CD4-positive, alpha-beta T cell treated with Interleukin-17A for 4 hours (primary cell): ENCODE measurements around the gene CDC16.
"Not testable (repeated sequence)": the region's sequence is repeated elsewhere in the genome, so short reads cannot be mapped to it uniquely, and the experiment has no call there.

Source experiments
- DNase-seq: peaks from one replicate; pipeline ENCODE4 v3.0.0-alpha.2; 2020; ENCODE audit warnings: mixed read lengths

CDC16 gene

GRCh38 chr13:114234645-114235421 lies at the start of gene CDC16:
Gene CDC16 (plus strand): TSS chr13:114234897. CDS start chr13:114235085, 188 bp downstream.
- peak; percentile 92 for DNase-seq

- DNase-seq: no peak
Measured at GRCh38 chr13:114185182-114185971, 49.3 kb upstream of the CDC16 start.

GRCh38 chr13:114194853-114195252 lies 39.8 kb upstream of the CDC16 start:
- DNase-seq: no peak

DNA sequence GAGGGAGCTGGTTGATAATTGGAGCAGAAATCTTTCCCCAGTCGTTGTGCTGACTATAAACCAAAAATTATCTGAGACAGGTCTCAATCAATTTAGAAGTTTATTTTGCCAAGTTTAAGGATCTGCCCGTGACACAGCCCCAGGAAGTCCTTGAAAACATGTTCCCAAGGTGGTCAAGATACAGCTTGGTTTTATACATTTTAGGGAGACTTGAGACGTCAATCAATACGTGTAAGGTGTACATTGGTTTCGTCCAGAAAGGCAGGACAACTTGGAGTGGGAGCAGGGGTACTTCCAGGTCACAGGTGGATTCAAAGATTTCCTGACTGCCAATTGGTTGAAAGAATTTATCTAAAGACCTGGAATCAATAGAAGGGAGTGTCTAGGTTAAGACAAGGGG lies 38.1 kb upstream of the CDC16 start:
- no peak for DNase-seq

DNA sequence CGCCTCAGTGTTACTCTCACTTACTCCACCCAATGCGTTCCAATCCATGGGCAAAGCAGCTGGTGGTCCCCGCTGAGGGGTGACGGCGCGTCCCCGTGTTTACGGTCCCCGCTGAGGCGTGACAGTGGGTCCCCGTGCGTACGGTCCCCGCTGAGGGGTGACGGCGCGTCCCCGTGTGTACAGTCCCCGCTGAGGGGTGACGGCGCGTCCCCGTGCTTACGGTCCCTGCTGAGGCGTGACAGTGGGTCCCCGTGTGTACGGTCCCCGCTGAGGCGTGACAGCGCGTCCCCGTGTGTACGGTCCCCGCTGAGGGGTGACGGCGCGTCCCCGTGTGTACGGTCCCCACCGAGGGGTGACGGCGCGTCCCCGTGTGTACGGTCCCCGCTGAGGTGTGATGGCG lies 36.1 kb upstream of the CDC16 start:
- no peak for DNase-seq

GRCh38 chr13:114199526-114199925 lies 35.2 kb upstream of the CDC16 start:
- not testable (repeated sequence) for DNase-seq

DNA sequence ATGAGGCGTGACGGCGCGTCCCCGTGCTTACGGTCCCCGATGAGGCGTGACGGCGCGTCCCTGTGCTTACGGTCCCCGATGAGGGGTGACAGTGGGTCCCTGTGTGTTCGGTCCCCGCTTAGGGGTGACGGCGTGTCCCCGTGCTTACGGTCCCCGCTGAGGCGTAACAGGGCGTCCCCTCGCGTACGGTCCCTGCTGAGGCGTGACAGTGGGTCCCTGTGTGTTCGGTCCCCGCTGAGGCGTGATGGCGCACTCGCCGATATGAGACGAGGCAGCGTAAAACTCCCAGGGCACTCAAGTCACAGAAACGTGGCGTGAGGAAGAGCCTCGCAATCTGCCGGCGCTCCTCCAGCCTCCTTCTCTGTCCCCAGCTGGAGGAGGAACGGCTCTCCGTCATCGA lies 34.7 kb upstream of the CDC16 start:
- peak; percentile 40 for DNase-seq

GRCh38 chr13:114200399-114200911 lies 34.2 kb upstream of the CDC16 start:
- DNase-seq: no peak

DNA sequence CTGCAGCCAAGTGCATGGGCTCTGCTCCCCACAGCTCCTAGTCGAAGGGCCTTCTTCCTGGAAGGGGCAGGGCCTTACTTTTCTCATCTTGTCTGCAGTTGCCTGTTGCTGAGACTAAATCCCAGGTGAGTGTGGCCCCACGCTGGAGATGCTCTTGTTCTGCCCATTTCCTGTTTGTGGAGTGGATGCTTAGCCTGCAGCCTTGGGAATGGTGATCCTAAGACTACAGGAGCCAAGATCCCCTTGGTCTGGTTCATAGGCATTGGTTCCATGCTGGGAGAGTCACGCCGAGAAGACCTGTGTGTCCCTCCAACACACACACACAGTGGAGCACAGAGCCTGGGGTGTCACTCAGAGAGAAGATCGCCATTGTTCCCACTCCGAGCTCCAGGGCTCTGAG lies 32.1 kb upstream of the CDC16 start:
- no peak for DNase-seq

DNA sequence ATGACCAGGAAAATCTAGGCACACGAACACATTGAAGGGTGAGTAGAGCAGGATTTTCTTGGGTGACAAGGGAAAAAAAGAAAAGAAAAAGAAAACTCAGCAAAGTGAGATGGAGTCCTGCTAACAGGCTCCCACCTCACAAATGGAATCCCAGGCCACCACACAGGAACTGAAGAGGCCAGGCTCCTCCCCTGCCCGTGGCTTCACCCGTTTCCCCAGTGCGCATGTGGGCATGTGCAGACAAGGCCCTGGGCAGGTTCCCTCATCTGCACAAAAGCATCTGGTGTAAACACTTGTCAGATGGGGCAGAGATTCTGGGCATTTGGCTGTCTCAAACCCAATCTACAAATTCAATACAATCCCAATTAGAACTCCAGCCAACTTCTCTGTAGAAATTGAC lies 31.2 kb upstream of the CDC16 start:
- peak; percentile 67 for DNase-seq

DNA sequence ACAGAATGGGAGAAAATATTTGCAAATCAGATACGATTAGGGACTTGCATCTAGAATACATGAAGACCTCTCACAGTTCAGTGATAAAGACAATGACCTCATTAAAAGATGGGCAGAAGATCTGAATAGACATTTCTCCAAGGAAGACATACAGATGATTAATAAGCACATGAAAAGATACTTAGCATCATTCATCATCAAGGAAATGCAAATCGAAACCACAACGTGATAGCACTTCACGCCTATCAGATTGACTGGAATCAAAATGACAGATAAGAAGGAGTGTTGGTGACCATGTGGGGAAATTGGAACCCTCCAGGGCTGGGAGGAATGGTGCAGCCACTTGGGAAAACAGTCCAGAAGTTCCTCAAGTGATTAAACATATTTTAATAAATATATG lies 29.8 kb upstream of the CDC16 start:
- no peak for DNase-seq

- no peak for DNase-seq
Measured at GRCh38 chr13:114208134-114208533, 26.6 kb upstream of the CDC16 start.

GRCh38 chr13:114211446-114212157 lies 23.1 kb upstream of the CDC16 start:
- DNase-seq: no peak

DNA sequence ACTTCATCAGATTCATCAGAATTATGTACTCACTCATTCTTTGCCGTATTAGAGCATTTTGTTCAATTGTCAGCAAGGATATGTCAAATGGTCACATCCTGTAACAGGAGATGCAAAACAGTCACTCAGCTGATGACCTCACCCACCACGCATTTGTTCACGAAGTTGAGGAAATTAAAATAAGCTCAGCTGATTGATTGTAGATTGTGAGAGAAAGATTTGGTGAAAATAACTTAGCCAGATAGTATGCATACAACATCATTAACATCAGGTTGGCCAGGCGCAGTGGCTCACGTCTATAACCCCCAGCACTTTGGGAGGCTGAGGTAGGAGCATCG lies 22.6 kb upstream of the CDC16 start:
- DNase-seq: no peak

DNA sequence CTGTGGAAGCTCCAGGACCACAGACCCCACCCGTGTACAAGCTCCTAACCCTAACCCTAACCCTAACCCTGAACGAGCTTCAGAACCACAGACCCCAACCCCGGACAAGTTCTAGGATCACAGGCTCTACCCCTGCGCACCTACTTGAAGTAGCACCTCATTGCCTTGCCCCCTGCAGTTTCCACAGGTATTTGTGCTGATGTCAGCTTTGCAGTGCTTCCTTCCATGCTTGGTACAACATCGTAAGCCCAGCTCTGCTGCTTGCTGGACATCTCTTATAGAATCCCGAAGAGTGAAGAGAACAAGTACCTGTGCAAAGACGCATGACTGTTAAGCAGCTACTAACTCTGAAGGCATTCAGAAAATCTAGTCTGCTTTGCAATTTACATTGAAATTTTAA lies 20.7 kb upstream of the CDC16 start:
- no peak for DNase-seq

GRCh38 chr13:114219392-114219791 lies 15.3 kb upstream of the CDC16 start:
- no peak for DNase-seq

- no peak for DNase-seq
Measured at GRCh38 chr13:114222461-114222968, 12.2 kb upstream of the CDC16 start.

- DNase-seq: no peak
Measured at GRCh38 chr13:114224201-114224600, 10.5 kb upstream of the CDC16 start.

DNA sequence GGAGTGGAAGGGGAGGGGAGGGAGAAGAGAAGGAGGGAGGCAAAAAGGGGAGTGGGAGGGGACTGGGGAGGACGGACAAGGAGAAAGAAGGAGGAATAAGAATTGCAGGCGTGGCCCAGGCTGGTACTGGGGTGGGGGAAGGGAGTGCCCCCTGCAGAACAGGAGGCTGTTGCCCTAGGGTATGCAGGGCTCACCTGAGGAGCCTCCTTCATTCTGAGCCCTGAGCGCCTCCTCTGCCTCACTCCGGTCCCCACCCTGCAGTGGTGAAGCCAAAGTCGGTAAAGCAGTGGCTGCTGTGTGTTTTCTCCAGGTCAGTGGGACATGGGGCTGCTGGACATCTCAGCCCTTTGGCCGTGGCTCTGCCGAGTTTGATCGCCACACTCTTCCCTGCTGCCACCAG lies 9.1 kb upstream of the CDC16 start:
- peak; percentile 31 for DNase-seq

GRCh38 chr13:114226088-114226487 lies 8.6 kb upstream of the CDC16 start:
- DNase-seq: peak; percentile 25

- DNase-seq: peak; percentile 91
Measured at GRCh38 chr13:114226699-114227323, 7.9 kb upstream of the CDC16 start.

DNA sequence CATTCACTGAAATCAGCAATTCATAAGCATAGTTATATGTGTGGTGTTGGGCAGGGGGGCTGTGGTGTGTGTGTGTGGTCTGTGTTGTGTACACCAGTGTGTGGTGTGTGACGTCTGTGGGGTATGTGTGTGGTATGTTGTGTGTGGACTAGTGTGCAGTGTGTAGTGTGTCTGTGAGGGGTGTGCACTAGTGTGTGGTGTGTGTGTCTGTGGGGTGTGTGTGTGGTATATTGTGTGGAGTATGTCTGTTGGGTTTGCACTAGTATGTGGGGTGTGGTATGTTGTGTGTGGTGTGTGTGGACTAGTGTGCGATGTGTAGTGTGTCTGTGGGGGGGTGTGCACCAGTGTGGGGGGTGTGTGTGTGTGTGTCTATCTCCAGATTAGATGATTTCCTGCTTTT lies 7.2 kb upstream of the CDC16 start:
- no peak for DNase-seq

DNA sequence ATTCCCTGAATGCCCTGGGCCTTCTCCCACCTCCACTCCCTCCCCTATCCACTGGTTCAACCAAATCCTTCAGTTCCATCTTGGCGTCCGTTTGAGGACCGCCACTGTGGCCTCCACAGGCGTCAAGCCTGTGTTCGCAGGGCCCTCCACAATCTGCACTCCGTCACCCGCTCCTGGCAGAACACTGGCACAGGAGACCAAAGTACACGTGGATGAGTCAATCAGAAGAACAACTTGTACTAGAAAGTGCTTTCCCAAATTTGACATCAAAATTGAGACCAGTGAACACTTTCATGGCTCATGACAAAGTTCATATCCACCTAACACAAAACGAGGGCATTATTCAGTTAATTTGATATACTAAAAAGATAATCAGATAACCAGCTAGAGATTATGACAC lies 6.5 kb upstream of the CDC16 start:
- no peak for DNase-seq
